Mesendoderm (in vitro differentiated cells): ENCODE data around the gene TOMT.
A peak's percentile ranks its signal among the peaks of the same experiment; 100 is the strongest.
"Not testable (repeated sequence)": the region's sequence is repeated elsewhere in the genome, so short reads cannot be mapped to it uniquely, and the experiment has no call there.

Experiments
- DNase-seq: peaks from one replicate; pipeline ENCODE4 v3.0.0; 2013
- H2AK5ac ChIP-seq: 2 replicates; pipeline ENCODE4 v1.6.1; 2013; ENCODE audit warnings: low read length, inconsistent platforms
- H2BK120ac ChIP-seq: 2 replicates; pipeline ENCODE4 v1.6.1; 2013; ENCODE audit warnings: low read depth, mild to moderate bottlenecking, low read length, moderate library complexity, mixed read lengths
- H2BK15ac ChIP-seq: replicated peaks from 2 replicates; pipeline ENCODE4 v1.6.1; 2013; ENCODE audit warnings: low read depth, mild to moderate bottlenecking, moderate library complexity
- H2BK5ac ChIP-seq: 2 replicates; pipeline ENCODE4 v1.6.1; 2013; ENCODE audit warnings: low read length, inconsistent platforms
- H3K18ac ChIP-seq: 2 replicates; pipeline ENCODE4 v1.6.1; 2013; ENCODE audit warnings: mild to moderate bottlenecking, low read length, mixed read lengths
- H3K23ac ChIP-seq: one replicate; pipeline ENCODE4 v1.6.1; 2013; ENCODE audit warnings: low read length
- H3K27ac ChIP-seq: 2 replicates; pipeline ENCODE4 v1.5.1; 2013; ENCODE audit warnings: low read depth, mild to moderate bottlenecking, inconsistent platforms, low read length, moderate library complexity
- H3K27me3 ChIP-seq: 2 replicates; pipeline ENCODE4 v1.6.1; 2013; ENCODE audit warnings: low read length, control low read depth, mild to moderate bottlenecking, inconsistent platforms; ENCODE audit not compliant: insufficient read depth, poor library complexity
- H3K36me3 ChIP-seq: 2 replicates; pipeline ENCODE4 v1.6.1; 2013; ENCODE audit warnings: low read length, inconsistent platforms; ENCODE audit not compliant: control insufficient read depth, insufficient read depth
- H3K4ac ChIP-seq: one replicate; pipeline ENCODE4 v1.6.1; 2013; ENCODE audit warnings: low read depth, mild to moderate bottlenecking, low read length, moderate library complexity
- H3K4me1 ChIP-seq: 2 replicates; pipeline ENCODE4 v1.6.1; 2013; ENCODE audit warnings: low read depth, low read length, inconsistent platforms; ENCODE audit not compliant: control insufficient read depth
- H3K4me2 ChIP-seq: 2 replicates; pipeline ENCODE4 v1.6.1; 2013; ENCODE audit warnings: low read length
- H3K4me3 ChIP-seq: 2 replicates; pipeline ENCODE4 v1.5.1; 2013; ENCODE audit warnings: mild to moderate bottlenecking, low read length
- H3K56ac ChIP-seq: one replicate; pipeline ENCODE4 v1.6.1; 2013; ENCODE audit warnings: low read length
- H3K79me1 ChIP-seq: 2 replicates; pipeline ENCODE4 v1.6.1; 2013; ENCODE audit warnings: low read length, inconsistent platforms
- H3K79me2 ChIP-seq: 2 replicates; pipeline ENCODE4 v1.6.1; 2013; ENCODE audit warnings: mild to moderate bottlenecking, low read length; ENCODE audit not compliant: control insufficient read depth, insufficient read depth
- H3K9ac ChIP-seq: 2 replicates; pipeline ENCODE4 v1.6.1; 2013; ENCODE audit warnings: low read length, inconsistent platforms
- H4K5ac ChIP-seq: one replicate; pipeline ENCODE4 v1.6.1; 2013; ENCODE audit warnings: low read length
- H4K8ac ChIP-seq: one replicate; pipeline ENCODE4 v1.6.1; 2013; ENCODE audit warnings: low read depth, mild to moderate bottlenecking, control low read depth, low read length, moderate library complexity
- WGBS: extraction: QIAGEN DNeasy Blood & Tissue Kit; methylation state at CpG from one replicate; pipeline ENCODE4 v1.1.7; 2013; ENCODE audit warnings: low lambda C conversion rate, missing lambda C conversion rate; ENCODE audit not compliant: insufficient coverage; ENCODE audit errors: extremely low coverage; 5-methylcytosine and 5-hydroxymethylcytosine counted together

The TOMT gene

DNA sequence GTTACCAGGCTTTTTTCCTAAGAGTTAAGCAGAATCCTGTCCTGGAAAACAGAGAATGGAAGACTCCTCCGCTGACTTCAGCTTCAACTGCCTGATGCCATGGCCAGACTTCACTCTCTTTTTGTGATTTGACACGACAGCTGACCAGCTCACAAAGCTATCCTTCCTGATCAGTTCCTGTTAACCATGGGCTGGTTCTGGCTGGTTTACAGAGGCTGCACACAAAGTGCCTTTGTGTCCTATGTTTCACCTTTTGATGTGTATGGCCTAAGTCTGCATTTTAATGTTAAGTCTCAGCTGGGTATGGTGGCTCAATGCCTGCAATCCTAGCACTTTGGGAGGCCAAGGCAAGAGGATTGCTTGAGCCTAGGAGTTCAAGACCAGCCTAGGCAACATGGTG lies 40.9 kb downstream of the TOMT start:
- Histone ChIP-seq H3K79me2 (no peaks in the 10 kb centered on the region), H3K4me2 (no peak overlapping the region), H2BK120ac (no peak overlapping the region), H3K18ac (no peak overlapping the region), H3K27me3 (no peaks in the 10 kb centered on the region), H3K36me3 (no peaks in the 10 kb centered on the region), H3K23ac (no peak overlapping the region), H2BK5ac (no peak overlapping the region), H4K5ac (no peak overlapping the region), H3K4ac (no peak overlapping the region), H3K4me1 (no peaks in the 10 kb centered on the region), H2AK5ac (no peak overlapping the region), H3K79me1 (no peaks in the 10 kb centered on the region), H3K9ac (no peak overlapping the region), H3K27ac (no peak overlapping the region), H3K56ac (no peak overlapping the region), H2BK15ac (no peak overlapping the region), H3K4me3 (no peak overlapping the region), H4K8ac (no peak overlapping the region)
- no CpG with 5 or more reads among the region's 2 CpGs for WGBS
- DNase-seq, result no peak

DNA sequence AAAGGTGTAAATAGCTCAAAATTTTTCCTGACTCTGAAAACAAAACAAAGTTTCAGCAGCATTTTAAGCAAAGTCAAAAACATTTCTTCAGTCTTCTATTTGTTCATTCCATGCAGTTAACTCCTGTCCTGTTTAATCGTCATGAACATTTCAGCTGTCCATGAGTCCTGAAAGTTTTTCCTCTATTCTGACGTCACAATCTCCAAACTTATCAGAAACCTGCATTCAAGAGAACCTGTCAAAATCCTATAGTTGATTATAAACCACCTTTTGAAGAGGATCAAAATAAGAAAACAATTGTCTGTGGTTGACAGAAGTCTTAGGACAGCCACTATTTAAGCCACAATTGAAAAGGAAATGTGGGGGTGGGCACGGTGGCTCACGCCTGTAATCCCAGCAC lies 45.2 kb downstream of the TOMT start:
- no peak for DNase-seq
- no peaks in the 10 kb centered on the region for H3K4me1 ChIP-seq
- no peaks in the 10 kb centered on the region for H3K79me1 ChIP-seq
- no peak overlapping the region for H3K4ac ChIP-seq
- no peak overlapping the region for H3K27ac ChIP-seq
- H3K56ac ChIP-seq, result no peak overlapping the region
- no peak overlapping the region for H2BK15ac ChIP-seq
- H4K8ac ChIP-seq, result no peak overlapping the region
- no peak overlapping the region for H2BK5ac ChIP-seq
- no peak overlapping the region for H3K4me2 ChIP-seq
- no peak overlapping the region for H4K5ac ChIP-seq
- H2AK5ac ChIP-seq, result no peak overlapping the region
- no peaks in the 10 kb centered on the region for H3K27me3 ChIP-seq
- H3K4me3 ChIP-seq, result no peak overlapping the region
- no peaks in the 10 kb centered on the region for H3K79me2 ChIP-seq
- no peak overlapping the region for H3K9ac ChIP-seq
- WGBS, result no CpG with 5 or more reads among the region's 4 CpGs
- no peaks in the 10 kb centered on the region for H3K36me3 ChIP-seq
- no peak overlapping the region for H3K18ac ChIP-seq
- no peak overlapping the region for H3K23ac ChIP-seq
- H2BK120ac ChIP-seq, result no peak overlapping the region

DNA sequence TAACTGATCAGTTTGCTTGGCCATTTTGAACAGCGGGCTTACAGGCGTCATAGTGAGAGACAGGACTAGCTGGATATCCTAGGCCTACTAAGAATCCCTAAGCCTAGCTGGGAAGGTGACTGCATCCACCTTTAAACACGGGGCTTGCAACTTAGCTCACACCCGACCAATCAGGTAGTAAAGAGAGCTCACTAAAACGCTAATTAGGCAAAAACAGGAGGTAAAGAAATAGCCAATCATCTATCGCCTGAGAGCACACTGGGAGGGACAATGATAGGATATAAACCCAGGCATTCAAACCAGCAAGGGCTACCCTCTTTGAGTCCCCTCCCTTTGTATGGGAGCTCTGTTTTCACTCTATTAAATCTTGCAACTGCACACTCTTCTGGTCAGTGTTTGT lies 48.1 kb downstream of the TOMT start:
- H3K36me3 ChIP-seq, H3K27ac ChIP-seq, H3K18ac ChIP-seq, H2AK5ac ChIP-seq, H3K9ac ChIP-seq, H3K4me3 ChIP-seq, H3K4me2 ChIP-seq, H3K4me1 ChIP-seq, H4K5ac ChIP-seq, H2BK15ac ChIP-seq, DNase-seq, H4K8ac ChIP-seq, H3K79me1 ChIP-seq, H3K79me2 ChIP-seq, H3K23ac ChIP-seq, H3K27me3 ChIP-seq, H2BK120ac ChIP-seq, H2BK5ac ChIP-seq, H3K56ac ChIP-seq: not testable (repeated sequence)
- peak overlapping the region; percentile 16 for H3K4ac ChIP-seq
- no CpG with 5 or more reads among the region's 6 CpGs for WGBS

DNA sequence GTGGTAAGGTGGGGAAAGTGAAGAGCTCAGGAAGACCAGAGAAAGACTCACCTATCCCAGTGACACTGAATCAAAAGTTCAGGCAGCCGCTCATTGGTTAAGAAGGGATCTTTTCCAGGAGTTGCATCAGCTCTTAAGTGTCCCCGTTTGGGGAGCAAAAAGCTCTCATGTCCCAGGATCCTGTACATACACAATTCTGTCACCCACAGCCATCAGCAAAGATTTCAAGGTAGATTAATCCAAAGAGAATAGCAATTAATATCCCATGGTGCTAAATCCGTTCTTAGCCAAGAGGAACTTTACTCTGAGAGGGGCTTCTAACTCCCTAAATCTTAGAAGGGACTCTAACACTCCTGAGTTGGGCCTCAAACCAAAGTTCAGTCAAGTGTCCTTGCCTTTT lies 49.1 kb downstream of the TOMT start:
- H3K23ac ChIP-seq, result no peak overlapping the region
- no peak overlapping the region for H3K27ac ChIP-seq

DNA sequence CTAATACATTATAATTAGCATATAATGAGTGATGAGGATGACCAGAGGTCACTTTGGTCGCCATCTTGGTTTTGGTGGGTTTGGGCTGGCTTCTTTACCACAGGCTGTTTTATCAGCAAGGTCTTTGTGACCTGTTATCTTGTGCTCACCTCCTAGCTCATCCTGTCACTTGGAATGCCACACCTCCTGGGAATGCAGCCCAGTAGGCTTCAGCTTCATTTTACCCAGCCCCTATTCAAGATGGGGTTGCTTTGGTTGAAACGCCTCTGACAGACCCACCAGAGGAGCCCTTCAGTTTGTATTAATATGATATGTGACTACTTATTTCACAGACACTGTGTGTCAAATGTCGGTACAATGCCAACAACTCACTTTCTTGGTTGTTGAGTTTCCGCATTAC lies 50.0 kb downstream of the TOMT start:
- Histone ChIP-seq H2BK5ac (no peak overlapping the region), H3K23ac (no peak overlapping the region), H2BK120ac (no peak overlapping the region), H3K18ac (no peak overlapping the region), H3K4me3 (no peak overlapping the region), H3K27me3 (no peaks in the 10 kb centered on the region), H3K9ac (no peak overlapping the region), H2AK5ac (no peak overlapping the region), H3K79me1 (no peaks in the 10 kb centered on the region), H4K5ac (no peak overlapping the region), H2BK15ac (no peak overlapping the region), H3K36me3 (no peaks in the 10 kb centered on the region), H3K56ac (no peak overlapping the region), H3K4me2 (no peak overlapping the region), H3K79me2 (no peaks in the 10 kb centered on the region), H3K27ac (no peak overlapping the region), H3K4ac (no peak overlapping the region), H3K4me1 (no peaks in the 10 kb centered on the region), H4K8ac (no peak overlapping the region)
- WGBS, result no CpG with 5 or more reads among the region's 4 CpGs
- peak; percentile 46 for DNase-seq

More for the DNA sequence above, 49.1 kb downstream of the TOMT start:
- Histone ChIP-seq H3K79me1 (no peaks in the 10 kb centered on the region), H3K4ac (no peak overlapping the region), H3K4me3 (no peak overlapping the region), H3K4me1 (no peaks in the 10 kb centered on the region), H2BK120ac (no peak overlapping the region), H3K36me3 (no peaks in the 10 kb centered on the region), H2AK5ac (no peak overlapping the region), H3K18ac (no peak overlapping the region), H3K79me2 (no peaks in the 10 kb centered on the region), H3K27me3 (no peaks in the 10 kb centered on the region), H3K56ac (no peak overlapping the region), H2BK15ac (no peak overlapping the region), H4K5ac (no peak overlapping the region), H3K4me2 (no peak overlapping the region), H3K9ac (no peak overlapping the region), H2BK5ac (no peak overlapping the region), H4K8ac (no peak overlapping the region)
- no CpG with 5 or more reads among the region's 3 CpGs for WGBS
- DNase-seq, result no peak

DNA sequence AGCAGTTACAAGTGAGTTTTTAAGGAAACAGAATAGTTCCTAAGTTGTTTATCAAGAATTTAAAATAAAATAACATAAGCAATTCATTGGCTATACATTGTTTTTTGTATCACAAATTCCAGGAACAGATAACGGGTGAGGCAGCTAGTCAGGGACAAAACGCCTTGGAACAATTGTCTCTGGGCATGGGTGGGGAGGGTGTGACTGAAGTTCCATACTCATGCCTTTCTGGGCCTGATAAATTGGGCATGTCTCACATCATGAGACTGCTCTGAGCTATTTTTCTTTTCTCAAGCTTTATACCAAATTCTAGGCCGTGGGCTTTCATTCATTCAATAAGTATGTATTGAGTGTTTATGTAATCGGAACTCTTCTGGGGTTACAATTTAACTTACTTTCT lies 51.4 kb downstream of the TOMT start:
- H3K79me1 ChIP-seq, result no peaks in the 10 kb centered on the region
- no peak overlapping the region for H2AK5ac ChIP-seq
- H3K4me3 ChIP-seq, result no peak overlapping the region
- H3K56ac ChIP-seq, result no peak overlapping the region
- no peak overlapping the region for H4K5ac ChIP-seq
- no peak overlapping the region for H2BK15ac ChIP-seq
- no peak overlapping the region for H4K8ac ChIP-seq
- H3K23ac ChIP-seq, result no peak overlapping the region
- no peaks in the 10 kb centered on the region for H3K36me3 ChIP-seq
- no peak overlapping the region for H2BK5ac ChIP-seq
- no peak overlapping the region for H3K4me2 ChIP-seq
- no peaks in the 10 kb centered on the region for H3K4me1 ChIP-seq
- H2BK120ac ChIP-seq, result no peak overlapping the region
- WGBS, result no CpG with 5 or more reads among the region's 4 CpGs
- no peaks in the 10 kb centered on the region for H3K79me2 ChIP-seq
- no peak for DNase-seq
- no peaks in the 10 kb centered on the region for H3K27me3 ChIP-seq
- no peak overlapping the region for H3K4ac ChIP-seq
- no peak overlapping the region for H3K27ac ChIP-seq
- H3K18ac ChIP-seq, result no peak overlapping the region
- H3K9ac ChIP-seq, result no peak overlapping the region
